ENCODE results near the gene WIPF1.

WIPF1 gene

DNA sequence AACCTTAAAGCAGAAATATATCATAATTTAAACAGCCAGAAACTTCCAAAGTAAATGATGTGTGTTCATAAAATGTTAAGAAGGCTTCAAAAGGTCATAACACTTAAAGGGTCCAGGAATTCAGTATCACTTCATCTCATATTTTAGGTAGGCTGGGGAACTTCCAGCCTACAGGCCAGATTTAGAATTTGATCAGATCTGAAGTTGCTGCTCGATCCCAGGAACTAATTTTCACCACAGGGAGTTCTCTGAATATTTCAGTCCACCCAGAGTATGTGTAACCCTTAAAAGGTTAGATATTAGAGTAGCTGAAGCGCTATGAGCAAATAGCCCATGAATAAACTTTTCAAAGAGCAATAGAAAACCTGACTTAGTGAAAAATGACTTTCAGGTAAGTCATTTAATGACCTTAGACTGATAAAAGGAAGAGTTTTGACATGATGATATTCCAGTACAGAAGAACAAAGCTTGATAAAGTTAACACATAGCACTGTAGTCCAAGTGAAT is 1.7 kb downstream of the WIPF1 start:
- TF ChIP-seq CTCF (IDR thresholded peaks at IDR 0.05; ENCODE audit: low read depth, low read length) = no peak
- H3K4me3 ChIP-seq (ENCODE audit: low read depth, low read length) = no peak overlapping the region
- in situ Hi-C loops (cut with HindIII; ENCODE audit: low sequenced_read_pairs) = no loop called here
- DNase-seq (ENCODE audit: low read depth, low spot score) = no peak

DNA sequence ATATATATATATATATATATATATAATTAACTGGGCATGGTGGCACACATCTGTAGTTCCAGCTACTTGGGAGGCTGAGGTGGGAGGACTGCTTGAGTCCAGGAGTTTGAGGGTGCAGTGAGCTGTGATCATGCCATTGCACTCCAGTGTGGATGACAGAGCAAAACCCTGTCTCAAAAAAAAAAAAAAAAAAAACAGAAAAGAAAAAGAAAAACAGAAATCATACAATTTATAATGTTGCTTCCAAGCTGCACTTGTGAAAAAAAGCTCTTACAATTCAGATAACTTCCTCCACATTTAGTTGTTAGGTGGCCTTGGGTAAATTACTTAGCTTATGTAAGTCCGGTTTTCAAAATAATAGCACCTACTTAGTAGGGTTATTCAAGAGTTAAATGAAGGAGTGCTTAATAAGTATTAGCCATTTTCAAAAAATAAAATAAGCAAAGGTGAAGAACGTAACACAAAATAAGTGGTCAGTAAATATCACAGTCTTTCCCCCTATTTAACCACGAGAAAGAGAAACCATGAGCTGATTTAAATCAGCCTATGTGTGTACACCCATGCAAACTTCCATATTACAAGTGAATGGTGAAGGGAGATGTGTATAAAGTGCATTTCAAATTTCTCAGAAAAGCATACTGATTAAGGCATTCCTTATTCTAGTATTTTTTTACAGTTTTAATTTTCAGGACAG is 2.3 kb downstream of the WIPF1 start:
- TF ChIP-seq CTCF (IDR thresholded peaks at IDR 0.05; ENCODE audit: low read depth, low read length) = no peak
- H3K4me3 ChIP-seq (ENCODE audit: low read depth, low read length) = no peak overlapping the region
- no peak for DNase-seq (ENCODE audit: low read depth, low spot score)
- in situ Hi-C loops (cut with HindIII; ENCODE audit: low sequenced_read_pairs) = no loop called here

GRCh38 chr2:174594456-174594855 is 3.1 kb downstream of the WIPF1 start:
- no peak for DNase-seq (ENCODE audit: low read depth, low spot score)
- no peak overlapping the region for H3K4me3 ChIP-seq (ENCODE audit: low read depth, low read length)
- TF ChIP-seq CTCF (IDR thresholded peaks at IDR 0.05; ENCODE audit: low read depth, low read length) = no peak
- in situ Hi-C loops (cut with HindIII; ENCODE audit: low sequenced_read_pairs) = no loop called here

DNA sequence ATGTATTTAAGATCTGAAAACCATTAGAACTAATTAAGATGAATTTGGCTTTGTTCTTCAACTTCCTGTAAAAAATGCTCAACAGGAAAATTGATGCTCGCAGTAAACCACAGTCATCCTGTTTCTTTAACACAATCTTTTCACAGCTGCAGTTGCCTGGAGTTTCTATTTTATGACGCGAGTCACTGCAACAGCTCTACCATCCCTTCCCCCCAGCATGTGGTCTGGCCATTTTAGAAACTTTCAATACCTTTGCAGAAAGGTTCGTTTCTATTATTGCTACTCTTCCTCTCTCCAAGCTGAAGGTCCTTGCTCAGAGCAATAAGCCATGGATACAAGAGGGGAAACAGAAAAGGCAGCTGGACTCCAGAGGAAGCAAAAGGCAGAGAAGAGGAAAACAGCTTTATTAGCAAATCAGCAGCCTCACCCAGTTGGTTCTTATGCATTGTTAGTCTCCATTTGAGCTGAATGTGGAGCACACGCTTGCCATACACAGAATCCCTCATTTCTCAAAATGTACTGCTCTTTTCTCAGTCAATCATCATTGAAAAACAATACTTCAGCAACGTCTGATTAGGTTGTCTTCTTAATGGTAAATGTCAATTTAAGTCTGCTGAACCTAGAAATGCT is 3.9 kb downstream of the WIPF1 start:
- TF ChIP-seq CTCF (IDR thresholded peaks at IDR 0.05; ENCODE audit: low read depth, low read length) = no peak
- in situ Hi-C loops (cut with HindIII; ENCODE audit: low sequenced_read_pairs) = no loop called here
- DNase-seq (ENCODE audit: low read depth, low spot score) = peak; percentile 90
- H3K4me3 ChIP-seq (ENCODE audit: low read depth, low read length) = peak overlapping the region; percentile 6

- in situ Hi-C loops (cut with HindIII; ENCODE audit: low sequenced_read_pairs) = no loop called here
- H3K4me3 ChIP-seq (ENCODE audit: low read depth, low read length) = no peak overlapping the region
- DNase-seq (ENCODE audit: low read depth, low spot score) = no peak
- no peak for TF ChIP-seq CTCF (IDR thresholded peaks at IDR 0.05; ENCODE audit: low read depth, low read length)
These were observed 4.6 kb downstream of the WIPF1 start for GRCh38 chr2:174593041-174593440.

DNA sequence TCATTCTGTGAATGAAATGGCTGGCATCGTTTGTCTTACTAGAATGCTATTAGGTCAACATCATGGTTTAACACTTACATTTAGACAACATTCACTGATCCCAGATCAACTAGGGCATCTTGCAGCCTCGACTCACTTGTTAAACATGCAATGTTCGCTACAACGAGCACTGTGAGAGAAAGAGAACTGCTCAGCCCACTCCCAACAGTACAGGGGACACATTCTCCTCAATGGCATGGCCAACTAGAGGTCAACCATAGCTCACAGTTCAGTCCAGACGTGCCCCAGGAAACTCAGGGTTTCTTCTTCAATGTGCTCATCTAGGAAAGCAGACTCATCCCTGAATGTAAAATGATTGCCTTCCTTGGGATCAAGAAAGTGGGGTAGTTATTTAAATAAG is 5.9 kb downstream of the WIPF1 start:
- DNase-seq (ENCODE audit: low read depth, low spot score) = no peak
- TF ChIP-seq CTCF (IDR thresholded peaks at IDR 0.05; ENCODE audit: low read depth, low read length) = no peak
- H3K4me3 ChIP-seq (ENCODE audit: low read depth, low read length) = no peak overlapping the region
- in situ Hi-C loops (cut with HindIII; ENCODE audit: low sequenced_read_pairs) = no loop called here
